ENCODE data around the gene EIF2S2.

GRCh38 chr20:34123309-34123708, 11.3 kb upstream of the EIF2S2 start:
- TF ChIP-seq POLR2A (IDR thresholded peaks at IDR 0.05; ENCODE audit: borderline replicate concordance, extremely low read depth, insufficient read depth, insufficient read length) (no peak), ZFX (IDR thresholded peaks at IDR 0.05) (no peak)

Data from HCT116 (cell line).